ENCODE results near the gene HOXD1.

Gene HOXD1

DNA sequence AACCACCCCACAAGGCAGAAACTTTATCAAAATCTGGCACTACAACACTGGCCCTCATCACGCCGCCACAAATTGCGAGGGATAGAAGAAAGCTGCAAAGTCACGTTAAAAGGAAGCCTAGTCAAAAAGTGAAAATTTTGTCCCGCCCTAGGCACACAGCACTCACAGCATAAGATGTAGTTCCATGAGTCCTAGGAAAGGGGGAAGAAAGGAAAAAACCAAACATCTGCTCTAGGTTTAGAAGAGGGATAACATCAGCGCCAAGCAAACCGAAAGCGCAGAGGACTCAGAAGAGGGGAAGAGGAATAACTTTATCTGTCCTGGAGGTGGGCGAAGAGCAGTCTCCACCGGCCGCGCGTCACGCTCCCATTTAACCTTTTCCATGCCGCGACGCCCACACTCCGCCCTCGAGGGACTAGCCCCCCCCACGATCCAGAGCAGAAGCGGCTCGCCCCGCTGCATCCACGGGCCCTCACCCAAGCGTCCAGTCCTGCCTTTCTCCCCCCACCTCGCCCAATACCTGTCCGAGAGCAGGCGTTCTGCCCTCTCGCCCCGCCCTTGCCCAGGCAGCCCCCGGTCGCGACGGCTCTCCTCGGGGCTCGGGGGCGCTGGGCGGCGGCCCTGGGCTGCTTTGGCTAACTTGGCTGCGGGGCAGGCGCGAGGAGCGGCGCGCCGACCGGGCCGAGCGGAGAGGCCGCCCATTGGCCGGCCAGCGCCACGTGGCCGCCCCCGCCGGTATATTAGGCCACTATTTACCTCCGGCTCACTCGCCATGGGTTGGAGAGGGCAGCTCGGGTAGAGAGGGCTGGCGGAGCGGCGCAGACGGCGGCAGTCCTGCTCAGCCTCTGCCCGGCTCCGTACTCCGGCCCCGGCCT lies at the start of gene HOXD1:
Gene HOXD1 (plus strand): TSS at position 770 of the 875 bp plus-strand sequence. CDS start 134 bp downstream, outside the sequence.
- peak; percentile 65 for DNase-seq

DNA sequence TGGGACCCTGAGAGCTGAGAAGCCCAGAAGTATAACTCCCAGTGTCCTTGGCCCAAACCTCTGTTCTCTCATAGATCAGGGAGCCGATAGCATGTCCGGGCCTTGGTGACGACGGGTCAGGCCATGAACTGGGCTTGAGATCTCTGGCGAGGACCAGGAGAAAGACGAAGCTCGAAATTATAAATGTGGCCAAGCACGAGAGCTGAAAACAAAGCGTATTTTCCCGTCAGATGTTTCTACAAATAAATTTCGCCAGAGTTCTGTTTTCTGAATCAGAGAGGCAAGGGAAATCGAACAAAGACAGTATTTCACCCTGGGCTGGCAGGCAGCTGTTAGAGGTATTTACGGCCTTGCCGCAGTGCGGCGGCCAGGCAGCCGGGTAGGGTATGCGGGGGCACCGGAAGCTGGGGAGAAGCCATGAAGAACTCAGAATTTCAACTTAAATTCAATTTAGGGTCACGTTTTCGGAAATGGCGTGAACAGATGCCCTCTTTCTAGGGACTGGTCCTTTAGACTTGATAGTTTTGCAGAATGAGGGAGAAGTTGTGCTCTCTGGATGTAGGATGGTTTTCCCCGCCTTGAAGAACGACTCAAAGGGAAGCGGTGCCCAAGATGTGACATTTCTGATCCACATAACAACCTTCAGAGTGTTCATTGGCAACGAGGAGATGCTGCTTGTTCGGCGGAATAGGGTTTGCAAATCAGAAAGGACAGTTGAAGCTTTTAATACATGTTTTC lies 49.4 kb upstream of the HOXD1 start:
- peak; percentile 65 for DNase-seq

DNA sequence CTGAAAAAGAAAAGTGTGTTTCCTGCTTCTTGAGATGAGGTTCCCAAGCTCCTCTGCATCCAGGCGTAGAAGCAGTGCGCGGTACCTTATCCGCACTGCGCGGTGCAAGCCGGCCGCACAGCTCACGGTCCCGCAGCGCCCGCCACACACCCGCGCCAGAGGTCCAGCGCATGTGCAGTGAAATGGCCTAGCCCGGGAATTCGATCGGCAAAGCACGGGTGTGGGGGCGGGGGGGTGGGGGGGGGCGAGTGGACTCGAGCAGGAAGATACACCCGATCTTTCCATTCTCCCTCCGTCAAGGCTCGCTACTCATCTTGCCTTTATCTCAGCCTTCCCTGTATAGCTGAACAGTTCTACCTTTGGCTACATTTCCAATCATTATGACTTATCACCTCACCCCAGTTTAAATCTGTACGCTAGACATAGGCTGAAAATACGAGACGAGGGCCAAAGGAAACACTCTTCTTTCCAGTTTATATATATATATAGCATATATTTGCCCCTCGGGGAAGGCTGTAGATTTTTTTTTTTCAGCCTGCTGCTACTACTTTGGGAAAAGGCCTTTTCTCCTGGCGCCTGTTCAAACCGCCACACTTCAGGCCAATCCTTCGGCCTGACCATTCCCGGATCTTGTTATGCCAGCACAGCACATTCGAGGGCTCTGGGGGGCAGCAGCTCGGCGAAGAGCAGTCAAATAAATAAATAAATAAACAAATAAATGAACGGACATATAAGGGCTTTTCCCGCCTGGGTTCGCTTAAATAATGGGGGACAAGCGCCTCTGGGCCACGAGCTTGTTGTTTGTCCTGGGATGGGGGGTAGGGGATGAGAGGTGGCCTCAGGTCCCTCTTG lies 48.6 kb upstream of the HOXD1 start:
- peak; percentile 83 for DNase-seq

DNA sequence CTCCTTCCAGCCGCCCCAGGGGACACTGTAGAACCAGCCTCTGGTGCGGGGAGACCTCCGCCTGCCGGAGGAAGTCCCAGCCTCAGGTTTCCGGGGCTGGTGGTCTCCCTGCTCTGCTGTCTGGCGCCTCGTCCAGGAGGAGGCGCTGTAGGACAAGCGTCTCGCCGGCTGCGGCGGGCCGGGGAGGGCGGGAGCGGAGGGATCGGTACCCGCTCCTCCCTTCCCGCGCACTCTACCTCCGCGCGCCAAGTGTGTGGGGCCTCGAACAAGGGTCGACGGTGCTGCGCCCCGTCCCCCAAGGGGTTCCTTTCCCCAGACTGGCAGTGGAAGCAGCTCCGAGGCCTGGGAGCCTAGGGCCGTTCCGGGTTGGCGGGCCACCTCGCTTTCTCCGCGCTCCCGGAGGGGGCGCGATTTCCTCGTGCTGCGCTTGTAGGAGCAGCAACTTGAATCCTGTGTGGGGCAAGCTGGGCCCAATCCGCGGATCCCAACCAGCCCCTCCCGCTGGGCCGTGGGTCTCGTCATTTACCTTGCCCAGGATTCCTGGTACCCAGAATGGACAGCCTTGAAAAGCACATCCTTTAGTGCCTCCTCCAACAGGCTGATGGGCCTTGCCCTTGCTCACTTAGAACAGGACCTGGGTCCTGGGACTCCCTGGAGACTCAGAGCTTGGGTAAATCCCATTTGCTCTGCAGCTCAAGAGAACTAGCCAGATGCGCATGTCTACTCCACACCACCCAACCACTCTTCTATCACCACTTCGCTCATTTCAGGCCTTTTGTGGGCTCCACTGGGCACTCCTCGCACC lies 47.8 kb upstream of the HOXD1 start:
- peak; percentile 87 for DNase-seq

DNA sequence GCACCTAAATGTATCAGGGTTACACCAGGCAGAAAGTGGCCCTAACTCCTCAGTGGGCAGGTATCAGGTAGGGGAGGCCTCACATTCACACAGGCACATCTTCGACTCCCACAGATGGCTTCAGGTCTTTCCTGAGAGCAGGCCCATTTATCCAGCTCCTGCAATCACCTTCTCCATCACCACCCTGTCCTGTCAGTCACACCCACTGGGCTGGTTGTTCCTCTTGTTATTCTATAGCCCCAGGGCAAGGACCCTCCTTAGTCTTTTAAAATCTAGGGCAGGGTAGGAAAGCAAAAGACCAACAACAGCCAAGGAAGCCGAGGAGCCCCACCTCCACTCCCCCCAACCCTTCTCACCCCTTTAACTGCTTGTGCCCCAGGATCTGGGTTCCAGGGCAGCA lies 46.2 kb upstream of the HOXD1 start:
- DNase-seq, result no peak

DNA sequence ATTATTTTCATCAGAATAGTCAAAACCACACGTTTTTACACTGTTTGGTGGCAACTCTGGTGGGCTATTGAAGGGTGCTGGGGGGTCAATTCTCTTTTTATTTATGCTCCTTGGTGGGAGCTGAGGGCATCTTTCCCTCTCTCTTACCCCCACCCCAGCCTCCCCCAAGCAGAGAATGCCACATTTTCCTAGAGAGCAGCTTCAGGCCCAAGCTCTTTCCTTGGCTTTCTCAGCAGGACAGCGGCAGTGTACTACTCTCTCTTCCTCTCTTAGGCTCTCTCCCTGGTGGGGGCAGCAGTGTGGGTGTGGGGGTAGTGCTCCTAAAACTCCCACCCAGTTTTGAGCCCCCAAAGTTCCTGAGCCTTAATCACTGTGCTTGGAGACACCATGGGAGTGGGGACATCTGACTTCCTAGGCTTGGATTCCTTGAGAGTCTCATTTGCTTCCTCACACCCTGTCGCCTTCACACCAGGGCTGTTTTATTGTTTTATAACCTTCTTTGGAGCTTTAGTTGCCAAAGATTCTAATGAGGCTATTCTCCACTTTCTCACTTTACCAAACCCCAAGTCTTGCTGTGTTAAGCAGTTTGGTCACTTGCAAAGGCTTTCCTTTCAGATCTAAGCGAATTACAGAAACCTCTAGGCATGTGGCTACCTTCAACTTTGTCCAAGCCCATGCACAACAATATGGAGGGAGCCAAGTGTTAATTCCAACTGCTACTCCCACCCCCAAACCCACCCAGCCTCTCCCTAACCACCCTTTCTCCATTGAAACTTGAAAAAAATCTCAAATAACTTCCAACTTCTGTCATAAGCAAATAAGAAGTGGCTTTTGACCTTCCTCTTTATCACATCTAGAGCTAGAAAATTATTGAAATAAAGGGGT lies 43.1 kb upstream of the HOXD1 start:
- DNase-seq, result no peak

DNA sequence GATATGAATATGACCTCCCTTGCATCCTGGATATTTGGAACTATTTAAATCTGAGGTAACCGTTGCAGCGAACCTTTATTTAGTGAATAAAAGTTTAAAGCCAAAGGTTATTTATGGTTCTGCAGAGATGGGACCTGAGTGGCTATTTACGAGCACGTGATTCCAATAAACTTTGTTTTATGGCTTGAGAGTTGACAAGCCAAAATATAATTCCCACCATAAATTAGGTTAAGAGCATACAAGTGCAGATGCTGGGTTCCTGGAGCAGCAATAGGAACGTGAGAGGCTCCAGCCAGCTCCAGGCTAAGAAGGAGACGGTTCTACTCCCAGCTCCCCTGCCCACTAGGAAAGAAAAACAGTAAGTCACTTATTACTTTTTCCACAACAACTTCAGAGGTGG lies 42.4 kb upstream of the HOXD1 start:
- no peak for DNase-seq

DNA sequence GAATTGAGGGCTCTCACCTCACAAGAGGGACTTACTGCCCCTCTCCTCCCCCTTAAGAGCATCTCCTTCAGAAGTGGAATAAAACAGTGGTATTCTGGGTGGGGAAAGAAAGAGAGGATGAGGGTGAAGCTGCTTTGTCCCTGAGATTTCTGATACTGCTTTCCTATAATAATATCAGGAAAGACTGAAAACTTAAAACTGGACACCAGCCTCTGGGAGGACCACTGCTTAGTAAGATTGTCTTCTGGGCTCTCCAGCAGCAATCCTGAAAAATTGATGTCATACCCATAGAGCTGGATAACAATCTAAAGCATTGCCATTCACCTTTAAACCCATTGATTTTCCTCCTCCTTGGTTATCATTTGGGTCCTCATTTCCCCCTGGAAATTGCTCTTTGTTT lies 41.8 kb upstream of the HOXD1 start:
- DNase-seq, result no peak

DNA sequence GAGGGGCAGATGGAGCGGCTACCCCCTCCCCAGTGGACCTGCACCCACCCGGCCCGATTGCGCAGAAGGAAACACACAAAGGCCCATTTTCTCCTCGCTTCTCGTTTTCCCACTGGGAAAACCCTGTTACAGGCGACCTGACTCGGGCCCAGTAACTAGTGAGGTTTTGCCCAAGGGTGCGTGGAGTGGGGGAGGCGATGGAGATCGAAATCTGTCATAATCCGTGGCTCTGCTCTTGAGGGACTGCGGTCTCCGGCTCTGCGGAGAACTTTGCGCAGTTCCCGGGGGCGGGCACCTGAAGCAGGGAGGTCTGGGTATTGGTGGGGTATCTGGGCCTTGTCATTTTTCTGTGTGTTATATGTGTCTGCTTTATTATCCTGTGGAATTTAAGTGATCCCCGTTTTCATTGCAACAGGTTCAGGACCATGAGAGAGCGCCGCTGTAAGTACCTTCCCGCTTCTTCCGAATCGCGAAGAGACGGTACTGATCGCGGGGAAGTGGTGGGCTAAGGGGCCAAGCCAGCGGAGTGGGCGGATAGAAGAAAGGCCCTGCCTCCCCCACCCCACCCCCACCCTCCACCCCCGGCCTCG lies 41.2 kb upstream of the HOXD1 start:
- DNase-seq, result no peak

DNA sequence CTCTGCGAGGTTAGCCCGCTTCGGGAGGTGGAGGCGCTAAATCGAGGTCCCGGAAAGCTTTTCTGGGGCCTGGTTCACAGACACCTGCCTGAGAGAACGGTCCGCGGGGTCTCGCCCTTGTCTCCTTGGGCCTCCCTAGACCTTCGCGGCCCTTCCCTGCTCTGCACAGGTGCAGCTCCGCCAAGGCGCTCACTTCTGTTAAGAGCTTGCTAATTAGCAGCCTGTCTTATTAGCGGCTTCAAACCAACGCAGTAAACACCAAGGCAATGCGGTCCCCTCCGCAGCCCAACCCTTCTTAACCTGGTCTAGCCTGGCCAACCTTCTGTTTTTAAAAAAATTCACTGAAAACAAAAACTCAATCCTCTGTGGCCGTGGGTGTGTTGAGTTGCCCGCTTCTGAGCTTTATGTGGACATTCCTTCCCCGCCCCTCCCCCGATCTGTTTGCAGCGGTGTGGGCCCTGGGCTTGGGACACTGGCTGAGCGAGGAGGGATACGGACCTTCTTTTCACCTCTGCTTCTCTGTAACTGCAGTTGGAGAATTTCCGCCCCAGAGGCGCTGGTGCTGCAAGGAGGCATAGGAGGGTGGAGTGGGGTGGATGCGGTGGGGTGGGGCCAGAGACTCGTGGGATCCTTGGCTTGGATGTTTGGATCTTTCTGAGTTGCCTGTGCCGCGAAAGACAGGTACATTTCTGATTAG lies 40.5 kb upstream of the HOXD1 start:
- DNase-seq, result peak; percentile 53

DNA sequence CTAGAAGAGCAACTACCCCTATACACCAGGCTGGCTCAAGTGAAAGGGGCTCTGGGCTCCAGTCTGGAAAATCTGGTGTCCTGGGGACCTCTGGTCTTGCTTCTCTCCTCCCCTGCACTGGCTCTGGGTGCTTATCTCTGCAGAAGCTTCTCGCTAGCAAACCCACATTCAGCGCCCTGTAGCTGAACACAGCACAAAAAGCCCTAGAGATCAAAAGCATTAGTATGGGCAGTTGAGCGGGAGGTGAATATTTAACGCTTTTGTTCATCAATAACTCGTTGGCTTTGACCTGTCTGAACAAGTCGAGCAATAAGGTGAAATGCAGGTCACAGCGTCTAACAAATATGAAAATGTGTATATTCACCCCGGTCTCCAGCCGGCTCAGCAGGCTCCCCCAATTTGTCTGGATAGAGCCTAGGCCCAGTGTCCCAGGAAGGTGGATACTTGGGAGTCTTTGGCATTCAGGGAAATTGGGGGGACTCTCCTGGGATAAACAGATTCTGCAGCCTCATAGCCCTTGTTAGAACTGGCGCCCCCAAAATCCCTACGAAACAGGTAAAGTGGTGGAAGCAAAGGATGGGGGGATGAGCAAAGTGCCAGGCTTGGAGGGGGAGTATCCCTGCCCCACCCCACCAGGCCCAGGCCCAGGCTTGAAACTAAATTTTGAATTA lies 39.6 kb upstream of the HOXD1 start:
- DNase-seq, result no peak

DNA sequence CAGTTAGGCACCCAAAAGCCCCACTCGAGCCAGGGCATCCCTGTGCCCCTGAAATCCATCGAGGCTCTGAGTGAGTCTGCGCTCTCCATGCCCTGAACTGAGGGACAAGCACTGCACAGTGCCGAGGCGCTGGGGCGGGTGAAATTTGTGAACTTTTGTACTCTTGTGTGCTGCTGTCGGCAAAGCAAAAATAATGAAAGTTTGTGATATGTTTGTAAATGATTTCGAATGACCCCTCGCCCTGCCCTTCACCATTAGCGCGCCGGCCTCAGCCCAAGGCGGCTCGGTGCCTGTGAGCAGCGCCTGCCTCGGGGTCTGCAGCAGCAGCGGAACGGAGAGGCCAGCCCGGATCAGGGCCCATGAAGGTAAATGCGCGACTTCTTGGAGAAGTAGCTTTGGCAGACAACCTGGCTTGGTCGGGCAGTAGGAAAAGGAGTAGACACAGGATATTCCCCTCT lies 39.0 kb upstream of the HOXD1 start:
- DNase-seq, result no peak

DNA sequence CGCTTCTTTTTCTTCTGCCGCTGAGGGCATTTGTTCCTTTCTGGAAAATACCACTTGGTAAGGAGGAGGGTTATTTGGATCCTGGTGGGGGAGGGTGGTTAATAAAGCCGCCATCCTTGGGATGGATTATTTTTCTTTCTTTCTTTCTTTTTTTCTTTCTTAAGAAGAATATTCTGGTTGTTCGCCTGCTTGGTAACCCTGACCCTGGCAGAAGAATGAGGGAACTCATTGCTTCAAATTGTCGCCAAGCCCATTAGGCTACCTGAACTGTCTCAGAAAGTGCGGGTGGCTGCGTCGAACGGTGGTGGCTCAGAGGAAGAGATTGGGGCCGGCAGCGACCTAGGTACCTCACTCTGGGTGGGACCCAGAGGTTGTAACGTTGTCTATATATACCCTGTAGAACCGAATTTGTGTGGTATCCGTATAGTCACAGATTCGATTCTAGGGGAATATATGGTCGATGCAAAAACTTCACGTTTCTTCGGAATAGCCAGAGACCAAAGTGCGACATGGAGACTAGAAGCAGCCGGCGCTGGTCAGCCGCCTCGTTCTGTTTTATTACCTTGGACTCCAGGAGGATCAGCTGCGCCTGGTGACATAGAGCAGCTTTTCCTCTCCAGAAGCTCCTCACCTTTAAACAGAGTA lies 38.4 kb upstream of the HOXD1 start:
- no peak for DNase-seq

DNA sequence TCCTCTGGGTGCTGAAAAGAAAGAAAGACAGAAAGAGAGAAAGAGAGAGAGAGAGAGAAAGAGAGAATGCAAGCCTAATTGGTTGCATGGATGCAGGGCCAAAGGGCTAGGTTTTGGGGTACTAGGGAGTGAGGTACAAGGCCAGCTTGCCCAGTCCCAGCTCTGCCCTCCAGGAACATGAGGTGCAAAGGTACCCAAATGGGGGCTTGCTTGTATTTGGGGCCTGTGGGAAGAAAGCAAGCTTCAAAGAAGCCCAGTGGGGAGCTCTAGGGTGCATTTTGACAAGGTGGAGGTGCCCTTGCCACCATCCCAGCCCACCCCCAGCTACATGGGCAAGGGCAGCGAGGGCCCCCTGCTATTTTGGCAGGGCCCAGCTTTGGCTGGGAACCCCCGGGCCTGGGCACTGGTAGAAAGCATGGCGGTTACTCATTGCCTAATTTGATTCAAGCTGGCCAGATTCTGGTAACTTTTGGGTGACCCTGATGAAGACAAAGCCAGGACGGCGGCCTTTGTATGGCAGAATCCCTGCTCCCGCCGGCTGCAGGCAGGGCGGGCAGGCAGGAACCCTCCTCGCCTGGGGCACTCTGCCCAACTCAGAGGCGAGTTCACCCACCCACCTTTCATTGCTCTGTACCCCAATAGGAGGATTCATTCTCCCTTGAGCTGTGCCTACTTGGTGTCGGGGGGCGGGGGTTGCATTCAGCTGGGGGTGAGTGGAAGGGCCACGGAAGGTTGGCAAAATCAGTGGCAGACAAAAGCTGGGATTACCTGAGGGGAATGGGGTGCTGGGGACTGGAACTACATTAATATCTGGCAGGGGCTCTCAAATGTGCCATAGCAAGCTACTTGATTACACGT lies 37.7 kb upstream of the HOXD1 start:
- DNase-seq, result no peak

DNA sequence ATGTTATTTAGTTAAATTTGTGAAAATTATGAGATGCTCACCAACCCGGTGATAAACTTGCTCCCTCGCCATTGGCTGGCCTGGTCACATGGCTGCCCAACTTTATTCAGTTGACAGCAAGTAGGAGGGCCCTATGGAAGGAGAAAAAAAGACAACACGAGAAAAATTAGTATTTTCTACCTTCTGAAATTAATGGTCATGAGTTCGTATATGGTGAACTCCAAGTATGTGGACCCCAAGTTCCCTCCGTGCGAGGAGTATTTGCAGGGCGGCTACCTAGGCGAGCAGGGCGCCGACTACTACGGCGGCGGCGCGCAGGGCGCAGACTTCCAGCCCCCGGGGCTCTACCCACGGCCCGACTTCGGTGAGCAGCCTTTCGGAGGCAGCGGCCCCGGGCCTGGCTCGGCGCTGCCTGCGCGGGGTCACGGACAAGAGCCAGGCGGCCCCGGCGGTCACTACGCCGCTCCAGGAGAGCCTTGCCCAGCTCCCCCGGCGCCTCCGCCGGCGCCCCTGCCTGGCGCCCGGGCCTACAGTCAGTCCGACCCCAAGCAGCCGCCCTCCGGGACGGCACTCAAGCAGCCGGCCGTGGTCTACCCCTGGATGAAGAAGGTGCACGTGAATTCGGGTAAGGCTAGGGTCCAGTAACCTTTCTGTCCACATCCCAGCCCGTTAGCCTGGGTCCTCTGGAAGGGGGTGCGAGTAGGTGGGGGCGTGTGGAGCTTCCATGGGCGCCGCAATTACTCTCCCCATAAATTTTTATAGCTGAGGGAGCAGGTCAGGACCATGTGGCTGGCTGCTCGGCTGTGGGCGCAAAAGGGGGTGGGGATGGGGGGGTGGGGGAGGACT lies 36.8 kb upstream of the HOXD1 start, which contains the start of gene HOXD4:
Gene HOXD4 (plus strand): TSS at position 109 of the 846 bp plus-strand sequence. CDS start 84 bp downstream, at position 193.
- DNase-seq, result peak; percentile 68

DNA sequence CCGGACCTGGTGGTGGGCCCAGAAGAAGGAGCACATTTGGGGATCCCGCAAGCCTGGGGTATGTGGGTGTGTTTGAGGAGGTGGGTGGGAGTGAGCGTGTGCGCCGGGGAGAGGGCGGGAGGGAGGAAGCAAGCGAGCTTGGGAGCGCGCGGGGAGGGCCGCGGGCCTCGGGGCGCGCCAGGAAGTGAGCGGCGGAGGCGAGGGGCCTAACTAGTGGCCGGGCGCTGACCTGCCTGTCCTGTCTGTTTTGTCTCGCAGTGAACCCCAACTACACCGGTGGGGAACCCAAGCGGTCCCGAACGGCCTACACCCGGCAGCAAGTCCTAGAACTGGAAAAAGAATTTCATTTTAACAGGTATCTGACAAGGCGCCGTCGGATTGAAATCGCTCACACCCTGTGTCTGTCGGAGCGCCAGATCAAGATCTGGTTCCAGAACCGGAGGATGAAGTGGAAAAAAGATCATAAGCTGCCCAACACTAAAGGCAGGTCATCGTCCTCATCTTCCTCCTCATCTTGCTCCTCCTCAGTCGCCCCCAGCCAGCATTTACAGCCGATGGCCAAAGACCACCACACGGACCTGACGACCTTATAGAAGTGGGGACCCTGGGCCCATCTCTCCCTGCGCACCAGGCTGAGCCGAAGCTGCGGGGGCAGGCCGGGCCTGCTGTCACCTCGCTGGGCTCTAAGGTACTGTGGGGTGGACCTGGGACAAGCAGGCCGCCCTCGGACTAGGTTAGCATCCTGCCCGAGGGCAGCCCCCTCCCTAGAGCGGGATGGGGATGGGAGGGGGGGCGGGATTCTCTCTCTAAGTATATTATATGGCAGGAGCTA lies 35.9 kb upstream of the HOXD1 start:
- DNase-seq, result peak; percentile 61
